Neuronal stem cell (in vitro differentiated cells): Measurements from ENCODE around the gene SLC22A3. TPM values are rescaled to one million over a fixed set of nuclear protein-coding genes. Genes with fewer than 3 reads are reported as not detected.
A peak's percentile ranks its signal among the peaks of the same experiment; 100 is the strongest.

Experiments
- DNase-seq: peaks from one replicate; pipeline ENCODE4 v3.0.0-alpha.2; 2013; ENCODE audit warnings: low spot score
- H2AFZ ChIP-seq: one replicate; pipeline ENCODE4 v1.6.1; 2013; ENCODE audit warnings: mild to moderate bottlenecking, low read length, inconsistent platforms
- H2AK5ac ChIP-seq: 2 replicates; pipeline ENCODE4 v1.6.1; 2013; ENCODE audit warnings: low read depth, mild to moderate bottlenecking, inconsistent platforms, low read length, moderate library complexity, mixed read lengths
- H2BK120ac ChIP-seq: 2 replicates; pipeline ENCODE4 v1.6.1; 2013; ENCODE audit warnings: low read depth, mild to moderate bottlenecking, inconsistent platforms, low read length, moderate library complexity, mixed read lengths
- H2BK12ac ChIP-seq: one replicate; pipeline ENCODE4 v1.6.1; 2013; ENCODE audit warnings: low read length, inconsistent platforms
- H2BK15ac ChIP-seq: 2 replicates; pipeline ENCODE4 v1.6.1; 2013; ENCODE audit warnings: mild to moderate bottlenecking, low read length, inconsistent platforms, mixed read lengths
- H2BK5ac ChIP-seq: one replicate; pipeline ENCODE4 v1.6.1; 2013; ENCODE audit warnings: inconsistent platforms, mild to moderate bottlenecking, low read length, moderate library complexity
- H3K14ac ChIP-seq: one replicate; pipeline ENCODE4 v1.6.1; 2013; ENCODE audit warnings: low read length, inconsistent platforms
- H3K18ac ChIP-seq: 2 replicates; pipeline ENCODE4 v1.6.1; 2013; ENCODE audit warnings: low read length, inconsistent platforms
- H3K23ac ChIP-seq: 2 replicates; pipeline ENCODE4 v1.6.1; 2013; ENCODE audit warnings: low read depth, mild to moderate bottlenecking, mixed read lengths, low read length, inconsistent platforms; ENCODE audit not compliant: poor library complexity
- H3K27ac ChIP-seq: replicated peaks from 3 replicates; pipeline ENCODE4 v1.5.1; 2013; ENCODE audit warnings: low read length, inconsistent platforms
- H3K27me3 ChIP-seq, 3 experiments: 2 replicates each; pipeline ENCODE4 v1.6.1; 2013; ENCODE audit warnings: low read length in 3 of 3, mild to moderate bottlenecking in 2 of 3, inconsistent platforms in 1 of 3, low read depth in 1 of 3, mixed read lengths in 1 of 3, moderate library complexity in 1 of 3; ENCODE audit not compliant: control insufficient read depth in 3 of 3, insufficient read depth in 3 of 3
- H3K36me3 ChIP-seq, 2 donors: replicated peaks in 1 of 2; 2 replicates each; pipeline ENCODE4 v1.6.1; 2013; ENCODE audit warnings: low read length in 2 of 2; ENCODE audit not compliant: control insufficient read depth in 2 of 2, insufficient read depth in 2 of 2
- H3K4ac ChIP-seq: 2 replicates; pipeline ENCODE4 v1.6.1; 2013; ENCODE audit warnings: inconsistent platforms, mild to moderate bottlenecking, low read length, moderate library complexity
- H3K4me1 ChIP-seq, 2 donors: 1 replicate in 1 of 2; 2 replicates in 1 of 2; pipeline ENCODE4 v1.6.1; 2013; ENCODE audit warnings: low read length in 2 of 2, low read depth in 1 of 2; ENCODE audit not compliant: control insufficient read depth in 2 of 2, insufficient read depth in 1 of 2
- H3K4me2 ChIP-seq: one replicate; pipeline ENCODE4 v1.6.1; 2013; ENCODE audit warnings: mild to moderate bottlenecking, low read length, inconsistent platforms; ENCODE audit not compliant: insufficient read depth, poor library complexity, severe bottlenecking
- H3K4me3 ChIP-seq, 2 donors: 2 replicates each; pipeline ENCODE4 v1.5.1; 2013; ENCODE audit warnings: low read length in 2 of 2, mild to moderate bottlenecking in 2 of 2, inconsistent platforms in 1 of 2, moderate library complexity in 1 of 2
- H3K79me1 ChIP-seq: one replicate; pipeline ENCODE4 v1.6.1; 2013; ENCODE audit warnings: low read depth, mild to moderate bottlenecking, inconsistent platforms, low read length, moderate library complexity
- H3K9ac ChIP-seq: one replicate; pipeline ENCODE4 v1.6.1; 2013; ENCODE audit warnings: mild to moderate bottlenecking, low read depth, low read length, inconsistent platforms; ENCODE audit not compliant: poor library complexity
- H3K9me3 ChIP-seq, 2 donors: replicated peaks in 1 of 2; 2 replicates each; pipeline versions ENCODE3 to v1.6.1; 2013; ENCODE audit warnings: low read length in 2 of 2, mild to moderate bottlenecking in 2 of 2, inconsistent platforms in 1 of 2, low read depth in 1 of 2, mixed read lengths in 1 of 2, moderate library complexity in 1 of 2; ENCODE audit not compliant: control insufficient read depth in 2 of 2, insufficient read depth in 1 of 2
- H4K8ac ChIP-seq: one replicate; pipeline ENCODE4 v1.6.1; 2013; ENCODE audit warnings: low read depth, mild to moderate bottlenecking, inconsistent platforms, low read length, moderate library complexity
- H4K91ac ChIP-seq: one replicate; pipeline ENCODE4 v1.6.1; 2013; ENCODE audit warnings: low read length, low read depth, mild to moderate bottlenecking, inconsistent platforms; ENCODE audit not compliant: poor library complexity
- WGBS, 2 donors: extraction: QIAGEN DNeasy Blood & Tissue Kit; methylation state at CpG; one replicate each; pipeline ENCODE4 v1.1.7; 2013; ENCODE audit warnings: missing lambda C conversion rate in 2 of 2, mixed read lengths in 1 of 2; ENCODE audit not compliant: insufficient read length in 2 of 2, insufficient replicate concordance in 1 of 2; ENCODE audit errors: extremely low coverage in 2 of 2; 5-methylcytosine and 5-hydroxymethylcytosine counted together
- polyA plus RNA-seq, 2 experiments: library from polyadenylated mRNA; stranded (reverse); fragments of 200-250 nt; gene quantifications; one replicate each; pipeline ENCODE4 v1.2.3, GENCODE V29; 2013

Gene SLC22A3, protein sequence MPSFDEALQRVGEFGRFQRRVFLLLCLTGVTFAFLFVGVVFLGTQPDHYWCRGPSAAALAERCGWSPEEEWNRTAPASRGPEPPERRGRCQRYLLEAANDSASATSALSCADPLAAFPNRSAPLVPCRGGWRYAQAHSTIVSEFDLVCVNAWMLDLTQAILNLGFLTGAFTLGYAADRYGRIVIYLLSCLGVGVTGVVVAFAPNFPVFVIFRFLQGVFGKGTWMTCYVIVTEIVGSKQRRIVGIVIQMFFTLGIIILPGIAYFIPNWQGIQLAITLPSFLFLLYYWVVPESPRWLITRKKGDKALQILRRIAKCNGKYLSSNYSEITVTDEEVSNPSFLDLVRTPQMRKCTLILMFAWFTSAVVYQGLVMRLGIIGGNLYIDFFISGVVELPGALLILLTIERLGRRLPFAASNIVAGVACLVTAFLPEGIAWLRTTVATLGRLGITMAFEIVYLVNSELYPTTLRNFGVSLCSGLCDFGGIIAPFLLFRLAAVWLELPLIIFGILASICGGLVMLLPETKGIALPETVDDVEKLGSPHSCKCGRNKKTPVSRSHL
- polyA plus RNA-seq (2013, experiment 1 of 2) = 0.17 TPM
- polyA plus RNA-seq (2013, experiment 2 of 2) = 0.11 TPM

GRCh38 chr6:160348223-160349019 is at the start of gene SLC22A3:
Gene SLC22A3 (plus strand): TSS chr6:160348378. CDS start chr6:160348420, 42 bp downstream.
- Histone ChIP-seq H2AFZ (peak within 1 kb of the TSS; percentile 89), H3K27me3 (peaks cover 5 to 81% (median 39%) of the 10 kb centered on the region in 3 experiments)
- DNase-seq = peak; percentile 39

GRCh38 chr6:160299559-160299958 is 48.6 kb upstream of the SLC22A3 start:
- peaks cover 0 to 7% of the 10 kb centered on the region in 2 donors for H3K4me1 ChIP-seq
- H2BK15ac ChIP-seq = no peak overlapping the region
- H3K27me3 ChIP-seq = no peaks in the 10 kb centered on the region
- H4K91ac ChIP-seq = no peak overlapping the region
- H3K36me3 ChIP-seq = no peaks in the 10 kb centered on the region
- no peak for DNase-seq
- H3K9me3 ChIP-seq = no peaks in the 10 kb centered on the region
- no peak overlapping the region for H2AFZ ChIP-seq
- no peak overlapping the region for H3K9ac ChIP-seq
- no peak overlapping the region for H2BK12ac ChIP-seq
- no peaks in the 10 kb centered on the region for H3K79me1 ChIP-seq
- no peak overlapping the region for H2BK5ac ChIP-seq
- H2AK5ac ChIP-seq = no peak overlapping the region
- no peak overlapping the region for H3K14ac ChIP-seq
- H3K27ac ChIP-seq = no peak overlapping the region
- no peak overlapping the region for H4K8ac ChIP-seq
- H3K4me3 ChIP-seq = no peak overlapping the region
- H2BK120ac ChIP-seq = no peak overlapping the region
- WGBS, 2 donors = no CpG with 5 or more reads among the region's 11 CpGs
- no peak overlapping the region for H3K18ac ChIP-seq
- H3K4me2 ChIP-seq = no peak overlapping the region
- no peak overlapping the region for H3K4ac ChIP-seq
- no peak overlapping the region for H3K23ac ChIP-seq

More at GRCh38 chr6:160348223-160349019, at the start of gene SLC22A3:
- Histone ChIP-seq H3K18ac (peak within 1 kb of the TSS; percentile 87), H2BK120ac (no peak within 1 kb of the TSS), H2BK15ac (peak within 1 kb of the TSS; percentile 87), H4K8ac (no peak within 1 kb of the TSS), H3K4ac (no peak within 1 kb of the TSS), H3K36me3 (no peaks in the 10 kb centered on the region), H4K91ac (no peak within 1 kb of the TSS), H3K4me2 (peak within 1 kb of the TSS; percentile 98), H3K27ac (no peak within 1 kb of the TSS), H3K23ac (peak within 1 kb of the TSS; percentile 17), H2BK5ac (no peak within 1 kb of the TSS), H3K79me1 (no peaks in the 10 kb centered on the region), H3K4me3 (peak within 1 kb of the TSS in 1 of 2 donors; percentile 81), H3K14ac (no peak within 1 kb of the TSS), H3K9me3 (no peaks in the 10 kb centered on the region), H3K4me1 (peaks cover 0 to 3% of the 10 kb centered on the region in 2 donors), H2AK5ac (no peak within 1 kb of the TSS), H2BK12ac (no peak within 1 kb of the TSS), H3K9ac (peak within 1 kb of the TSS; percentile 86)
- WGBS, 2 donors = no CpG with 5 or more reads among the region's 105 CpGs

- H2BK12ac ChIP-seq = no peak overlapping the region
- H3K14ac ChIP-seq = no peak overlapping the region
- H3K23ac ChIP-seq = peak overlapping the region; percentile 87
- H2BK120ac ChIP-seq = no peak overlapping the region
- no peak overlapping the region for H3K4ac ChIP-seq
- no peak overlapping the region for H3K9ac ChIP-seq
- no peak overlapping the region for H3K4me3 ChIP-seq
- no peaks in the 10 kb centered on the region for H3K36me3 ChIP-seq
- H2BK5ac ChIP-seq = no peak overlapping the region
- no peaks in the 10 kb centered on the region for H3K9me3 ChIP-seq
- no peak overlapping the region for H2BK15ac ChIP-seq
- no peak overlapping the region for H2AK5ac ChIP-seq
- H3K27ac ChIP-seq = no peak overlapping the region
- no peak overlapping the region for H2AFZ ChIP-seq
- H3K79me1 ChIP-seq = no peaks in the 10 kb centered on the region
- peaks cover 0 to 7% of the 10 kb centered on the region in 2 donors for H3K4me1 ChIP-seq
- H3K4me2 ChIP-seq = no peak overlapping the region
- peak overlapping the region; percentile 43 for H4K8ac ChIP-seq
- no peak for DNase-seq
- H3K27me3 ChIP-seq = no peaks in the 10 kb centered on the region
- WGBS, 2 donors = no CpG with 5 or more reads among the region's 15 CpGs
- peak overlapping the region; percentile 82 for H3K18ac ChIP-seq
- H4K91ac ChIP-seq = no peak overlapping the region
These were observed 48.0 kb upstream of the SLC22A3 start for GRCh38 chr6:160300076-160300695.
